Prostate gland (tissue), 2 donors: Measurements from ENCODE around the gene AFDN.

ENCODE experiments used
- POLR2A ChIP-seq: fragments of 450-650 bp; IDR thresholded peaks from one replicate; pipeline ENCODE4 v1.6.1; 2016; ENCODE audit warnings: antibody characterized with exemption, mild to moderate bottlenecking
- POLR2AphosphoS5 ChIP-seq: sonication (generic); formaldehyde crosslinking; IDR thresholded peaks from one replicate; pipeline ENCODE4 v1.6.1; 2017; ENCODE audit warnings: antibody characterized with exemption
- TF ChIP-seq, protein P1 (sequence below), 4 experiments: fragments of 200-600 bp in 2 of 4; fragments of 450-650 bp in 2 of 4; sonication (generic) in 2 of 4; IDR thresholded peaks; 1 replicate in 3 of 4; 2 replicates in 1 of 4; pipeline ENCODE4 v1.5.1; 2016 to 2019; ENCODE audit warnings: antibody characterized with exemption in 4 of 4, mild to moderate bottlenecking in 2 of 4, moderate library complexity in 2 of 4

DNA sequence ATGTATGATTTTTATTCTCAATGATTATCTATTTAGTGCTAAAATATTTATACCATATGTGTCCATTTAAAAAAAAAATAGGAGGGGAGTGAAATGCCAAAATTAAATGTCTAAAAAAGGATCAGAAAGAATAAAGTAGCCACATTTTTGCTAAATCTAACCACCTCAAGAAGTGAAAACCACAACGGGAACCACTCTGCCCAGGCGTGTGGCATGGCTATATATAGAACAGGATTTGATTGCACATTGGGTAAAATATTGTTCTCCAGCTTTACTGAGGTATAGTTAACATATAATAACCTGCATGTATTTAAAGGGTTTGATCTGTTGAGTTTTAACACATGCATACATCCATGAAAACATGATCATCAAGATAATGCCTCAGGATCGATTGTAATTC is 19.0 kb upstream of the AFDN start:
- TF ChIP-seq, protein P1, sequence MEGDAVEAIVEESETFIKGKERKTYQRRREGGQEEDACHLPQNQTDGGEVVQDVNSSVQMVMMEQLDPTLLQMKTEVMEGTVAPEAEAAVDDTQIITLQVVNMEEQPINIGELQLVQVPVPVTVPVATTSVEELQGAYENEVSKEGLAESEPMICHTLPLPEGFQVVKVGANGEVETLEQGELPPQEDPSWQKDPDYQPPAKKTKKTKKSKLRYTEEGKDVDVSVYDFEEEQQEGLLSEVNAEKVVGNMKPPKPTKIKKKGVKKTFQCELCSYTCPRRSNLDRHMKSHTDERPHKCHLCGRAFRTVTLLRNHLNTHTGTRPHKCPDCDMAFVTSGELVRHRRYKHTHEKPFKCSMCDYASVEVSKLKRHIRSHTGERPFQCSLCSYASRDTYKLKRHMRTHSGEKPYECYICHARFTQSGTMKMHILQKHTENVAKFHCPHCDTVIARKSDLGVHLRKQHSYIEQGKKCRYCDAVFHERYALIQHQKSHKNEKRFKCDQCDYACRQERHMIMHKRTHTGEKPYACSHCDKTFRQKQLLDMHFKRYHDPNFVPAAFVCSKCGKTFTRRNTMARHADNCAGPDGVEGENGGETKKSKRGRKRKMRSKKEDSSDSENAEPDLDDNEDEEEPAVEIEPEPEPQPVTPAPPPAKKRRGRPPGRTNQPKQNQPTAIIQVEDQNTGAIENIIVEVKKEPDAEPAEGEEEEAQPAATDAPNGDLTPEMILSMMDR (IDR thresholded peaks at IDR 0.05) = no peak
- no peak for TF ChIP-seq POLR2AphosphoS5
- no peak for TF ChIP-seq POLR2A
